SK-N-SH (cell line): ENCODE results near the gene EZR. TPM values are rescaled to one million over a fixed set of nuclear protein-coding genes. Genes with fewer than 3 reads are reported as not detected.

Source experiments
- CTCF ChIA-PET: fragments of 300-600, 350-600 bp; formaldehyde crosslinking; extraction: SDS; loops from one replicate; lab custom pipeline; 2021; lab: Yijun Ruan, JAX
- POLR2A ChIA-PET: fragments of 350-600 bp; sonication (Branson Sonifier 250); formaldehyde crosslinking; extraction: SDS; loops from one replicate; lab custom pipeline; 2020; ENCODE audit warnings: antibody characterized with exemption, inconsistent platforms; lab: Yijun Ruan, JAX
- DNase-seq: peaks from one replicate; pipeline ENCODE4 v3.0.0; 2012
- H2AFZ ChIP-seq: fragments of 200-600 bp; sonication (generic); 2 replicates; pipeline ENCODE4 v1.8.1; 2016; ENCODE audit warnings: antibody characterized with exemption, mild to moderate bottlenecking, low read depth
- H3F3A ChIP-seq: fragments of 200-600 bp; sonication (generic); replicated peaks from 2 replicates; pipeline ENCODE3; 2016; ENCODE audit warnings: antibody characterized with exemption, mild to moderate bottlenecking; ENCODE audit not compliant: insufficient read depth
- H3K27ac ChIP-seq, 2 experiments: fragments of 200-500 bp in 1 of 2; fragments of 200-600 bp in 1 of 2; sonication (Bioruptor generic) in 1 of 2; sonication (generic), shearing (Covaris generic) in 1 of 2; 2 replicates each; pipeline versions ENCODE4 v1.5.1 to v1.6.1; 2014 to 2016; ENCODE audit warnings: low read depth in 2 of 2, inconsistent platforms in 1 of 2, low read length in 1 of 2, mild to moderate bottlenecking in 1 of 2, mixed read lengths in 1 of 2
- H3K27me3 ChIP-seq: fragments of 200-600 bp; sonication (generic), shearing (Covaris generic); 2 replicates; pipeline ENCODE4 v1.6.1; 2016; ENCODE audit warnings: mixed run types; ENCODE audit not compliant: insufficient read depth
- H3K36me3 ChIP-seq, 2 experiments: fragments of 200-500 bp in 1 of 2; fragments of 200-600 bp in 1 of 2; sonication (Bioruptor generic) in 1 of 2; sonication (generic) in 1 of 2; replicated peaks in 1 of 2; 2 replicates each; pipeline versions ENCODE3 to v1.5.1; 2014 to 2016; ENCODE audit warnings: low read length in 1 of 2, mild to moderate bottlenecking in 1 of 2; ENCODE audit not compliant: insufficient read depth in 2 of 2, control insufficient read depth in 1 of 2
- H3K4me1 ChIP-seq, 2 experiments: fragments of 200-500 bp in 1 of 2; fragments of 200-600 bp in 1 of 2; sonication (Bioruptor generic) in 1 of 2; sonication (generic), shearing (Covaris generic) in 1 of 2; 2 replicates each; pipeline versions ENCODE4 v1.5.1 to v1.6.1; 2014 to 2016; ENCODE audit warnings: low read depth in 1 of 2, low read length in 1 of 2, mixed run types in 1 of 2; ENCODE audit not compliant: insufficient read depth in 2 of 2, control insufficient read depth in 1 of 2
- H3K4me2 ChIP-seq: fragments of 200-600 bp; sonication (generic), shearing (Covaris generic); 2 replicates; pipeline ENCODE4 v1.6.1; 2017; ENCODE audit warnings: mixed run types
- H3K4me3 ChIP-seq, 2 experiments: fragments of 200-500 bp in 1 of 2; fragments of 200-600 bp in 1 of 2; sonication (Bioruptor generic) in 1 of 2; sonication (generic), shearing (Covaris generic) in 1 of 2; 2 replicates each; pipeline versions ENCODE4 v1.5.1 to v1.8.1; 2014 to 2016; ENCODE audit warnings: low read depth in 2 of 2, inconsistent platforms in 1 of 2, low read length in 1 of 2, mild to moderate bottlenecking in 1 of 2, mixed read lengths in 1 of 2, moderate library complexity in 1 of 2
- H3K79me2 ChIP-seq: fragments of 200-600 bp; sonication (generic); 2 replicates; pipeline ENCODE4 v1.8.1; 2017; ENCODE audit warnings: mild to moderate bottlenecking; ENCODE audit not compliant: insufficient read depth
- H3K9ac ChIP-seq: fragments of 200-600 bp; sonication (generic); 2 replicates; pipeline ENCODE4 v1.6.1; 2017; ENCODE audit warnings: mixed run types
- H3K9me2 ChIP-seq: fragments of 200-600 bp; sonication (generic); 2 replicates; pipeline ENCODE4 v1.6.1; 2017; ENCODE audit warnings: mixed run types
- H3K9me3 ChIP-seq: fragments of 200-600 bp; sonication (generic); 2 replicates; pipeline ENCODE4 v1.6.1; 2017; ENCODE audit warnings: mixed run types, mild to moderate bottlenecking, moderate library complexity
- H4K20me1 ChIP-seq: fragments of 200-600 bp; sonication (generic); 2 replicates; pipeline ENCODE4 v1.6.1; 2017; ENCODE audit warnings: mild to moderate bottlenecking, mixed run types; ENCODE audit not compliant: insufficient read depth
- CTCF ChIP-seq: fragments of 200-600 bp; sonication (generic); IDR thresholded peaks from 2 replicates; pipeline ENCODE4 v1.6.1; 2017; ENCODE audit warnings: antibody characterized with exemption, mild to moderate bottlenecking, moderate library complexity
- ELF1 ChIP-seq: IDR thresholded peaks from 2 replicates; pipeline ENCODE4 v1.4.0; 2012
- EZH2phosphoT487 ChIP-seq: fragments of 200-600 bp; sonication (generic); IDR thresholded peaks from 2 replicates; pipeline ENCODE4 v1.6.1; 2017; ENCODE audit warnings: low read depth, mixed run types, mild to moderate bottlenecking, antibody characterized with exemption, moderate library complexity, borderline replicate concordance
- MXI1 ChIP-seq: IDR thresholded peaks from 2 replicates; pipeline ENCODE4 v1.6.1; 2012; ENCODE audit warnings: mild to moderate bottlenecking, low read depth, low read length, improper control_type of control experiment
- POLR2AphosphoS5 ChIP-seq: IDR thresholded peaks from 2 replicates; pipeline ENCODE4 v1.6.1; 2012; ENCODE audit warnings: low read depth, low read length
- REST ChIP-seq: IDR thresholded peaks from 2 replicates; pipeline ENCODE4 v1.6.1; 2012; ENCODE audit warnings: mild to moderate bottlenecking, low read depth, low read length, moderate library complexity
- RFX5 ChIP-seq: IDR thresholded peaks from 2 replicates; pipeline ENCODE4 v1.6.1; 2012; ENCODE audit warnings: mild to moderate bottlenecking, improper control_type of control experiment, low read length
- TEAD4 ChIP-seq: IDR thresholded peaks from 2 replicates; pipeline ENCODE4 v1.4.0; 2012; ENCODE audit warnings: mild to moderate bottlenecking, borderline replicate concordance; ENCODE audit not compliant: insufficient read depth
- USF1 ChIP-seq: IDR thresholded peaks from 2 replicates; pipeline ENCODE4 v1.4.0; 2012; ENCODE audit warnings: low read depth, borderline replicate concordance
- WGBS: methylation state at CpG from one replicate; pipeline ENCODE4 v1.1.6; 2017; ENCODE audit warnings: low lambda C conversion rate; 5-methylcytosine and 5-hydroxymethylcytosine counted together
- polyA plus RNA-seq, 3 experiments: library from polyadenylated mRNA; depleted of rRNA; stranded (reverse); fragments of >200 nt; gene quantifications; 2 replicates each; pipeline ENCODE4 v1.2.3, GENCODE V29; 2012

Gene EZR
- polyA plus RNA-seq, 1 of the 3 experiments (the other 2 are of a cell fraction), result 92.0 TPM

GRCh38 chr6:158808442-158808833, 10.7 kb downstream of the EZR start:
- no peak overlapping the region for H3K4me2 ChIP-seq
- H3K4me1 ChIP-seq, result peaks cover 4 to 9% of the 10 kb centered on the region in 2 experiments; a peak in 3 of 4 replicates
- H3K36me3 ChIP-seq, result peaks cover 18 to 31% of the 10 kb centered on the region in 2 experiments
- no peaks in the 10 kb centered on the region for H3K9me2 ChIP-seq
- no peak overlapping the region for H3K27ac ChIP-seq
- no peaks in the 10 kb centered on the region; the same call in 1 of the 2 replicates for H3K9me3 ChIP-seq
- CTCF ChIA-PET, result interaction anchor here (1.0 to 1.5 kb wide), 2 partner anchors 9 to 90 kb away, joined by 3 to 5 read pairs; no protein-coding TSS in a partner anchor
- H3F3A ChIP-seq, result peaks cover 3% of the 10 kb centered on the region
- H2AFZ ChIP-seq, result no peak overlapping the region
- TF ChIP-seq POLR2AphosphoS5 (no peak), TEAD4 (no peak), MXI1 (no peak), RFX5 (no peak), ELF1 (no peak), REST (no peak), CTCF (no peak), USF1 (no peak), EZH2phosphoT487 (no peak)
- H4K20me1 ChIP-seq, result peaks cover 9% of the 10 kb centered on the region
- H3K4me3 ChIP-seq, result no peak overlapping the region
- WGBS, result 85% methylated on average over 6 of the region's 6 CpGs
- no peaks in the 10 kb centered on the region for H3K27me3 ChIP-seq
- H3K79me2 ChIP-seq, result peaks cover 95% of the 10 kb centered on the region
- DNase-seq, result no peak
- POLR2A ChIA-PET, result no interaction called here
- H3K9ac ChIP-seq, result no peak overlapping the region
